PC-3 (cell line): ENCODE measurements around the gene CISD2.

Experiments used
- EZH2 ChIP-seq: fragments of 300-600 bp; sonication (generic); IDR thresholded peaks from one replicate; pipeline ENCODE4 v1.6.1; 2017; ENCODE audit warnings: antibody characterized with exemption, mild to moderate bottlenecking, low read length; ENCODE audit not compliant: unreplicated experiment
- TF ChIP-seq, protein P1 (sequence below): fragments of 300-600 bp; sonication (generic); conservative IDR thresholded peaks from 2 replicates; pipeline ENCODE4 v1.5.1; 2017; ENCODE audit warnings: antibody characterized with exemption, low read depth, mild to moderate bottlenecking, low read length

DNA sequence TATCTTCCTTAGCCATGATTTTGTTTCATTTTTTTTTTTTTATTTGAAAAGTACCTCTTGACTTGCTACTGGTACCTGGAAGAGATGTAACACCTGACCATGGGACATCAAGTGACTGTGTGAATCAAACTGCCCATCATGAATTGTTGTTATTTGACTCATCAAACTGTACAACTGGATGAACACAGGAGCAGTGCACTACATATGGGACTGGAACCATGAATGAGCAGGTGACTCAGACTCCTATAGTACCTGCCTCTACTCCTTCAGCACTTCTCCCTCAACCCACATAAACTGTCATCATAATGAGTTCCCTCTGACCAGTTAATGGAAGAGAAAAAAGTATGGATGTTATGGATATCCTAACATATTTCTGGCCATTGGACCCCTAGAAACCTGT is 25.5 kb upstream of the CISD2 start:
- TF ChIP-seq, protein P1, sequence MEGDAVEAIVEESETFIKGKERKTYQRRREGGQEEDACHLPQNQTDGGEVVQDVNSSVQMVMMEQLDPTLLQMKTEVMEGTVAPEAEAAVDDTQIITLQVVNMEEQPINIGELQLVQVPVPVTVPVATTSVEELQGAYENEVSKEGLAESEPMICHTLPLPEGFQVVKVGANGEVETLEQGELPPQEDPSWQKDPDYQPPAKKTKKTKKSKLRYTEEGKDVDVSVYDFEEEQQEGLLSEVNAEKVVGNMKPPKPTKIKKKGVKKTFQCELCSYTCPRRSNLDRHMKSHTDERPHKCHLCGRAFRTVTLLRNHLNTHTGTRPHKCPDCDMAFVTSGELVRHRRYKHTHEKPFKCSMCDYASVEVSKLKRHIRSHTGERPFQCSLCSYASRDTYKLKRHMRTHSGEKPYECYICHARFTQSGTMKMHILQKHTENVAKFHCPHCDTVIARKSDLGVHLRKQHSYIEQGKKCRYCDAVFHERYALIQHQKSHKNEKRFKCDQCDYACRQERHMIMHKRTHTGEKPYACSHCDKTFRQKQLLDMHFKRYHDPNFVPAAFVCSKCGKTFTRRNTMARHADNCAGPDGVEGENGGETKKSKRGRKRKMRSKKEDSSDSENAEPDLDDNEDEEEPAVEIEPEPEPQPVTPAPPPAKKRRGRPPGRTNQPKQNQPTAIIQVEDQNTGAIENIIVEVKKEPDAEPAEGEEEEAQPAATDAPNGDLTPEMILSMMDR, result no peak
- no peak for TF ChIP-seq EZH2
